ENCODE measurements around the gene C2orf76. TPM values are rescaled to one million over a fixed set of nuclear protein-coding genes. Genes with fewer than 3 reads are reported as not detected.

C2orf76 gene
- total and polyA plus RNA-seq, 2 experiments from 2014 or later, result 5.8 to 21.6 TPM

DNA sequence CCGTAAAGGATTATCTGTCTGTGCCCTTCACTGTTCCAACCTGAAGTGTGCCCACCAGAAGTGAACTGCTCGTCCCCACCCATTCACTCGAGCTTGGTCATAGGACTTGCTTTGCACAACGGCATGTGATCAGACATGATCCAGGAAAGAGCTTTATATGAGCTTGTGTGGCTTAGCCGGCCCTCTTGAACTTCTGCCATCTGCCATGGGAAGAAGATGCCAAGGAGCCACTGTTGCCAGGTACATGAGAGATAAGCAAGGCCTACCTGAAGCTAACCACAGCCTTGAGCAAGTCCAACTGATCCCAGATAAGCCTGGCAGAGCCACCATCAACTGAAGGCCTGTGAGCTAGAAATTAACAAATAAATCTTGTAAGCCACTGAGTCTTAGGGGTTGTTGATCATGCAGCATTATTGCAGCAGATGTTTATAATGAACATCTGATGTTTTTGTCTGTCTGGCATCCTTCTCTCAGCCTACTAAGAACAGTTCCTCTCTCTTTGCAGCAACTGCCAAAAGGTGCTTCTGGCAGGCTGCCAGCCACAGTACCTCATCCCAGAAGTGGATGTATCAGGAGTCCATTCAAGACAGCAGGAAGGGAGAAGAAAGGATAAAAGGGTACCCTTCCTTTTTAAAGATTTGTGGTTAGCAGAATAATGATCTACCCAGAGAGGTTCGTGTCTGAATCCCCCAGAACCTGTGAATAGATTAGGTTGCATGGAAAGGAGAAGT, 16.9 kb upstream of the C2orf76 start:
- Histone ChIP-seq H3K27ac (ENCODE audit: low read depth) (no peak overlapping the region), H3K79me2 (replicated peaks; ENCODE audit: insufficient read depth) (no peaks in the 10 kb centered on the region), H3F3A (replicated peaks; ENCODE audit: low read depth) (no peaks in the 10 kb centered on the region), H4K20me1 (replicated peaks; ENCODE audit: insufficient read depth) (no peaks in the 10 kb centered on the region), H3K4me3 (no peak overlapping the region), H3K4me2 (no peak overlapping the region), H2AFZ (no peak overlapping the region), H3K27me3 (ENCODE audit: insufficient read depth) (no peaks in the 10 kb centered on the region), H3K36me3 (ENCODE audit: insufficient read depth) (no peaks in the 10 kb centered on the region), H3K4me1 (ENCODE audit: insufficient read depth) (peaks cover 4% of the 10 kb centered on the region; the same call in 1 of the 2 replicates), H3K9me2 (ENCODE audit: insufficient read depth) (no peaks in the 10 kb centered on the region)
- no peak overlapping the region for H3K4me3 Mint-ChIP-seq
- TF ChIP-seq JUNB (IDR thresholded peaks at IDR 0.05; ENCODE audit: unreplicated experiment) (no peak), ZNF331 (CRISPR knock-in tag; IDR thresholded peaks at IDR 0.05; ENCODE audit: low read depth) (no peak), NANOG (IDR thresholded peaks at IDR 0.05; ENCODE audit: borderline replicate concordance) (no peak), STAT1 (IDR thresholded peaks at IDR 0.05; ENCODE audit: unreplicated experiment) (no peak), EZH2phosphoT487 (IDR thresholded peaks at IDR 0.05; ENCODE audit: unreplicated experiment) (no peak), POLR2AphosphoS5 (IDR thresholded peaks at IDR 0.05; ENCODE audit: low read depth) (no peak), EZH2 (IDR thresholded peaks at IDR 0.05; ENCODE audit: low read depth, unreplicated experiment) (no peak), CREB1 (CRISPR knock-in tag; IDR thresholded peaks at IDR 0.05; ENCODE audit: low read depth) (no peak), ZNF114 (CRISPR knock-in tag; IDR thresholded peaks at IDR 0.05) (no peak)
- TF ChIP-seq, protein P1, sequence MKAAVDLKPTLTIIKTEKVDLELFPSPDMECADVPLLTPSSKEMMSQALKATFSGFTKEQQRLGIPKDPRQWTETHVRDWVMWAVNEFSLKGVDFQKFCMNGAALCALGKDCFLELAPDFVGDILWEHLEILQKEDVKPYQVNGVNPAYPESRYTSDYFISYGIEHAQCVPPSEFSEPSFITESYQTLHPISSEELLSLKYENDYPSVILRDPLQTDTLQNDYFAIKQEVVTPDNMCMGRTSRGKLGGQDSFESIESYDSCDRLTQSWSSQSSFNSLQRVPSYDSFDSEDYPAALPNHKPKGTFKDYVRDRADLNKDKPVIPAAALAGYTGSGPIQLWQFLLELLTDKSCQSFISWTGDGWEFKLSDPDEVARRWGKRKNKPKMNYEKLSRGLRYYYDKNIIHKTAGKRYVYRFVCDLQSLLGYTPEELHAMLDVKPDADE (IDR thresholded peaks at IDR 0.05), result no peak
- TF ChIP-seq, protein P2, sequence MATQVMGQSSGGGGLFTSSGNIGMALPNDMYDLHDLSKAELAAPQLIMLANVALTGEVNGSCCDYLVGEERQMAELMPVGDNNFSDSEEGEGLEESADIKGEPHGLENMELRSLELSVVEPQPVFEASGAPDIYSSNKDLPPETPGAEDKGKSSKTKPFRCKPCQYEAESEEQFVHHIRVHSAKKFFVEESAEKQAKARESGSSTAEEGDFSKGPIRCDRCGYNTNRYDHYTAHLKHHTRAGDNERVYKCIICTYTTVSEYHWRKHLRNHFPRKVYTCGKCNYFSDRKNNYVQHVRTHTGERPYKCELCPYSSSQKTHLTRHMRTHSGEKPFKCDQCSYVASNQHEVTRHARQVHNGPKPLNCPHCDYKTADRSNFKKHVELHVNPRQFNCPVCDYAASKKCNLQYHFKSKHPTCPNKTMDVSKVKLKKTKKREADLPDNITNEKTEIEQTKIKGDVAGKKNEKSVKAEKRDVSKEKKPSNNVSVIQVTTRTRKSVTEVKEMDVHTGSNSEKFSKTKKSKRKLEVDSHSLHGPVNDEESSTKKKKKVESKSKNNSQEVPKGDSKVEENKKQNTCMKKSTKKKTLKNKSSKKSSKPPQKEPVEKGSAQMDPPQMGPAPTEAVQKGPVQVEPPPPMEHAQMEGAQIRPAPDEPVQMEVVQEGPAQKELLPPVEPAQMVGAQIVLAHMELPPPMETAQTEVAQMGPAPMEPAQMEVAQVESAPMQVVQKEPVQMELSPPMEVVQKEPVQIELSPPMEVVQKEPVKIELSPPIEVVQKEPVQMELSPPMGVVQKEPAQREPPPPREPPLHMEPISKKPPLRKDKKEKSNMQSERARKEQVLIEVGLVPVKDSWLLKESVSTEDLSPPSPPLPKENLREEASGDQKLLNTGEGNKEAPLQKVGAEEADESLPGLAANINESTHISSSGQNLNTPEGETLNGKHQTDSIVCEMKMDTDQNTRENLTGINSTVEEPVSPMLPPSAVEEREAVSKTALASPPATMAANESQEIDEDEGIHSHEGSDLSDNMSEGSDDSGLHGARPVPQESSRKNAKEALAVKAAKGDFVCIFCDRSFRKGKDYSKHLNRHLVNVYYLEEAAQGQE (IDR thresholded peaks at IDR 0.05; ENCODE audit: unreplicated experiment), result no peak
- TF ChIP-seq, protein P3, sequence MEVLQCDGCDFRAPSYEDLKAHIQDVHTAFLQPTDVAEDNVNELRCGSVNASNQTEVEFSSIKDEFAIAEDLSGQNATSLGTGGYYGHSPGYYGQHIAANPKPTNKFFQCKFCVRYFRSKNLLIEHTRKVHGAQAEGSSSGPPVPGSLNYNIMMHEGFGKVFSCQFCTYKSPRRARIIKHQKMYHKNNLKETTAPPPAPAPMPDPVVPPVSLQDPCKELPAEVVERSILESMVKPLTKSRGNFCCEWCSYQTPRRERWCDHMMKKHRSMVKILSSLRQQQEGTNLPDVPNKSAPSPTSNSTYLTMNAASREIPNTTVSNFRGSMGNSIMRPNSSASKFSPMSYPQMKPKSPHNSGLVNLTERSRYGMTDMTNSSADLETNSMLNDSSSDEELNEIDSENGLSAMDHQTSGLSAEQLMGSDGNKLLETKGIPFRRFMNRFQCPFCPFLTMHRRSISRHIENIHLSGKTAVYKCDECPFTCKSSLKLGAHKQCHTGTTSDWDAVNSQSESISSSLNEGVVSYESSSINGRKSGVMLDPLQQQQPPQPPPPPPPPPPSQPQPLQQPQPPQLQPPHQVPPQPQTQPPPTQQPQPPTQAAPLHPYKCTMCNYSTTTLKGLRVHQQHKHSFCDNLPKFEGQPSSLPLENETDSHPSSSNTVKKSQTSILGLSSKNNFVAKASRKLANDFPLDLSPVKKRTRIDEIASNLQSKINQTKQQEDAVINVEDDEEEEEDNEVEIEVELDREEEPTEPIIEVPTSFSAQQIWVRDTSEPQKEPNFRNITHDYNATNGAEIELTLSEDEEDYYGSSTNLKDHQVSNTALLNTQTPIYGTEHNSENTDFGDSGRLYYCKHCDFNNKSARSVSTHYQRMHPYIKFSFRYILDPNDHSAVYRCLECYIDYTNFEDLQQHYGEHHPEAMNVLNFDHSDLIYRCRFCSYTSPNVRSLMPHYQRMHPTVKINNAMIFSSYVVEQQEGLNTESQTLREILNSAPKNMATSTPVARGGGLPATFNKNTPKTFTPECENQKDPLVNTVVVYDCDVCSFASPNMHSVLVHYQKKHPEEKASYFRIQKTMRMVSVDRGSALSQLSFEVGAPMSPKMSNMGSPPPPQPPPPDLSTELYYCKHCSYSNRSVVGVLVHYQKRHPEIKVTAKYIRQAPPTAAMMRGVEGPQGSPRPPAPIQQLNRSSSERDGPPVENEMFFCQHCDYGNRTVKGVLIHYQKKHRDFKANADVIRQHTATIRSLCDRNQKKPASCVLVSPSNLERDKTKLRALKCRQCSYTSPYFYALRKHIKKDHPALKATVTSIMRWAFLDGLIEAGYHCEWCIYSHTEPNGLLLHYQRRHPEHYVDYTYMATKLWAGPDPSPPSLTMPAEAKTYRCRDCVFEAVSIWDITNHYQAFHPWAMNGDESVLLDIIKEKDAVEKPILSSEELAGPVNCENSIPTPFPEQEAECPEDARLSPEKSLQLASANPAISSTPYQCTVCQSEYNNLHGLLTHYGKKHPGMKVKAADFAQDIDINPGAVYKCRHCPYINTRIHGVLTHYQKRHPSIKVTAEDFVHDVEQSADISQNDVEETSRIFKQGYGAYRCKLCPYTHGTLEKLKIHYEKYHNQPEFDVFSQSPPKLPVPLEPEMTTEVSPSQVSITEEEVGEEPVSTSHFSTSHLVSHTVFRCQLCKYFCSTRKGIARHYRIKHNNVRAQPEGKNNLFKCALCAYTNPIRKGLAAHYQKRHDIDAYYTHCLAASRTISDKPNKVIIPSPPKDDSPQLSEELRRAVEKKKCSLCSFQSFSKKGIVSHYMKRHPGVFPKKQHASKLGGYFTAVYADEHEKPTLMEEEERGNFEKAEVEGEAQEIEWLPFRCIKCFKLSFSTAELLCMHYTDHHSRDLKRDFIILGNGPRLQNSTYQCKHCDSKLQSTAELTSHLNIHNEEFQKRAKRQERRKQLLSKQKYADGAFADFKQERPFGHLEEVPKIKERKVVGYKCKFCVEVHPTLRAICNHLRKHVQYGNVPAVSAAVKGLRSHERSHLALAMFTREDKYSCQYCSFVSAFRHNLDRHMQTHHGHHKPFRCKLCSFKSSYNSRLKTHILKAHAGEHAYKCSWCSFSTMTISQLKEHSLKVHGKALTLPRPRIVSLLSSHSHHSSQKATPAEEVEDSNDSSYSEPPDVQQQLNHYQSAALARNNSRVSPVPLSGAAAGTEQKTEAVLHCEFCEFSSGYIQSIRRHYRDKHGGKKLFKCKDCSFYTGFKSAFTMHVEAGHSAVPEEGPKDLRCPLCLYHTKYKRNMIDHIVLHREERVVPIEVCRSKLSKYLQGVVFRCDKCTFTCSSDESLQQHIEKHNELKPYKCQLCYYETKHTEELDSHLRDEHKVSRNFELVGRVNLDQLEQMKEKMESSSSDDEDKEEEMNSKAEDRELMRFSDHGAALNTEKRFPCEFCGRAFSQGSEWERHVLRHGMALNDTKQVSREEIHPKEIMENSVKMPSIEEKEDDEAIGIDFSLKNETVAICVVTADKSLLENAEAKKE (CRISPR knock-in tag; IDR thresholded peaks at IDR 0.05), result no peak
- TF ChIP-seq, protein P4, sequence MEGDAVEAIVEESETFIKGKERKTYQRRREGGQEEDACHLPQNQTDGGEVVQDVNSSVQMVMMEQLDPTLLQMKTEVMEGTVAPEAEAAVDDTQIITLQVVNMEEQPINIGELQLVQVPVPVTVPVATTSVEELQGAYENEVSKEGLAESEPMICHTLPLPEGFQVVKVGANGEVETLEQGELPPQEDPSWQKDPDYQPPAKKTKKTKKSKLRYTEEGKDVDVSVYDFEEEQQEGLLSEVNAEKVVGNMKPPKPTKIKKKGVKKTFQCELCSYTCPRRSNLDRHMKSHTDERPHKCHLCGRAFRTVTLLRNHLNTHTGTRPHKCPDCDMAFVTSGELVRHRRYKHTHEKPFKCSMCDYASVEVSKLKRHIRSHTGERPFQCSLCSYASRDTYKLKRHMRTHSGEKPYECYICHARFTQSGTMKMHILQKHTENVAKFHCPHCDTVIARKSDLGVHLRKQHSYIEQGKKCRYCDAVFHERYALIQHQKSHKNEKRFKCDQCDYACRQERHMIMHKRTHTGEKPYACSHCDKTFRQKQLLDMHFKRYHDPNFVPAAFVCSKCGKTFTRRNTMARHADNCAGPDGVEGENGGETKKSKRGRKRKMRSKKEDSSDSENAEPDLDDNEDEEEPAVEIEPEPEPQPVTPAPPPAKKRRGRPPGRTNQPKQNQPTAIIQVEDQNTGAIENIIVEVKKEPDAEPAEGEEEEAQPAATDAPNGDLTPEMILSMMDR (conservative IDR thresholded peaks at IDR 0.05; ENCODE audit: low read depth in 2 of 2), result no peak
- H3K4me1 Mint-ChIP-seq, result peaks cover 9% of the 10 kb centered on the region
- no peak for DNase-seq (ENCODE audit: low spot score)
- no peaks in the 10 kb centered on the region for H3K36me3 Mint-ChIP-seq (ENCODE audit: low read depth)
- H3K9me3 Mint-ChIP-seq, result no peaks in the 10 kb centered on the region
- no peak for ATAC-seq
- no peak overlapping the region for H3K27ac Mint-ChIP-seq
- peaks cover 2% of the 10 kb centered on the region for H3K27me3 Mint-ChIP-seq (ENCODE audit: insufficient read depth, low read depth, poor library complexity)

All from GM23338 (cell line).